Memory B cell (primary cell): ENCODE data around the gene PSPH.
"Not testable (repeated sequence)": the region's sequence is repeated elsewhere in the genome, so short reads cannot be mapped to it uniquely, and the experiment has no call there.

Experiments used
- ATAC-seq: fragments of 150-1000 bp; cut with Tn5 transposase; 2 replicates; pipeline ENCODE4 v1.10.0; 2021; ENCODE audit warnings: low read depth, mild to moderate bottlenecking, moderate library complexity
- DNase-seq, 2 donors: peaks; one replicate each; pipeline ENCODE4 v3.0.0; 2022; ENCODE audit warnings: low spot score in 2 of 2
- H3K27ac Mint-ChIP-seq: one replicate; pipeline ENCODE4 v1.8.0; 2022; ENCODE audit warnings: mild to moderate bottlenecking, moderate library complexity, mixed read lengths
- H3K27me3 Mint-ChIP-seq: one replicate; pipeline ENCODE4 v1.8.0; 2022; ENCODE audit warnings: mixed read lengths
- H3K36me3 Mint-ChIP-seq: one replicate; pipeline ENCODE4 v1.8.0; 2022; ENCODE audit warnings: mild to moderate bottlenecking, mixed read lengths
- H3K4me1 Mint-ChIP-seq: one replicate; pipeline ENCODE4 v1.8.0; 2022; ENCODE audit warnings: mixed read lengths
- H3K4me3 Mint-ChIP-seq: one replicate; pipeline ENCODE4 v1.8.0; 2022; ENCODE audit warnings: mild to moderate bottlenecking, moderate library complexity, mixed read lengths
- H3K9me3 Mint-ChIP-seq: one replicate; pipeline ENCODE4 v1.8.0; 2022; ENCODE audit warnings: mixed read lengths

PSPH gene

GRCh38 chr7:56079450-56080185, 28.4 kb upstream of the PSPH start:
- no peak overlapping the region for H3K27ac Mint-ChIP-seq
- no peaks in the 10 kb centered on the region for H3K27me3 Mint-ChIP-seq
- ATAC-seq (no peak), DNase-seq (no peak)
- no peaks in the 10 kb centered on the region for H3K4me1 Mint-ChIP-seq
- H3K9me3 Mint-ChIP-seq = no peaks in the 10 kb centered on the region
- no peak overlapping the region for H3K4me3 Mint-ChIP-seq
- peaks cover 12% of the 10 kb centered on the region for H3K36me3 Mint-ChIP-seq

- DNase-seq = no peak
- peaks cover 4% of the 10 kb centered on the region for H3K4me1 Mint-ChIP-seq
Measured at GRCh38 chr7:56078196-56078595, 27.0 kb upstream of the PSPH start.

DNA sequence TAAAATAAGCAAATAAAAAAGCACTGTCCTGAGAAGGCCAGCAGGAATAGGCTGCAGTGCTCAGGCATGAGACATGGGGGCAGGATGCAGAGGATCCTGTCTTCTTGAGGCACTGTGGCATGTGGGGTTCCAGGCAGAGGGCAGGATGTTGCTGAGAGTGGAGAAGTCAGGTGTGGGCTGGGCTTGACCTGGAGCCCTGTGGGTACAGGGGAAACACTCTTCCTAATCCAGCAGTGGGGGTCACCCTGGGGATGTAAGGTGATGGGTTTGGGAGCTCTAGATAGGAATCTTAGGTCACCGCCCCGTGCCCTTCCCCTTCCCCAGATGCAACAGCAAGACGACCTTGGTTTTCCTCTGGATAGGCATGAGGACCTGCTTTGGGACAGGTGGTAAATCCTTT, 26.4 kb upstream of the PSPH start:
- peaks cover 17% of the 10 kb centered on the region for H3K36me3 Mint-ChIP-seq
- no peak overlapping the region for H3K27ac Mint-ChIP-seq
- peaks cover 4% of the 10 kb centered on the region for H3K4me1 Mint-ChIP-seq
- no peak for DNase-seq
- no peak for ATAC-seq
- no peaks in the 10 kb centered on the region for H3K9me3 Mint-ChIP-seq
- no peaks in the 10 kb centered on the region for H3K27me3 Mint-ChIP-seq
- no peak overlapping the region for H3K4me3 Mint-ChIP-seq

More at GRCh38 chr7:56078196-56078595, 27.0 kb upstream of the PSPH start:
- H3K4me3 Mint-ChIP-seq = no peak overlapping the region
- H3K27me3 Mint-ChIP-seq = no peaks in the 10 kb centered on the region
- H3K36me3 Mint-ChIP-seq = peaks cover 15% of the 10 kb centered on the region
- ATAC-seq = no peak
- peak overlapping the region; percentile 55 for H3K27ac Mint-ChIP-seq
- no peaks in the 10 kb centered on the region for H3K9me3 Mint-ChIP-seq

- Mint-ChIP-seq H3K27me3 (no peaks in the 10 kb centered on the region), H3K4me1 (peaks cover 4% of the 10 kb centered on the region), H3K4me3 (no peak overlapping the region), H3K9me3 (no peaks in the 10 kb centered on the region), H3K27ac (no peak overlapping the region), H3K36me3 (peaks cover 18% of the 10 kb centered on the region)
- DNase-seq (peak; percentile 75), ATAC-seq (peak; percentile 91)
Measured at GRCh38 chr7:56074371-56074791, 23.1 kb upstream of the PSPH start.

DNA sequence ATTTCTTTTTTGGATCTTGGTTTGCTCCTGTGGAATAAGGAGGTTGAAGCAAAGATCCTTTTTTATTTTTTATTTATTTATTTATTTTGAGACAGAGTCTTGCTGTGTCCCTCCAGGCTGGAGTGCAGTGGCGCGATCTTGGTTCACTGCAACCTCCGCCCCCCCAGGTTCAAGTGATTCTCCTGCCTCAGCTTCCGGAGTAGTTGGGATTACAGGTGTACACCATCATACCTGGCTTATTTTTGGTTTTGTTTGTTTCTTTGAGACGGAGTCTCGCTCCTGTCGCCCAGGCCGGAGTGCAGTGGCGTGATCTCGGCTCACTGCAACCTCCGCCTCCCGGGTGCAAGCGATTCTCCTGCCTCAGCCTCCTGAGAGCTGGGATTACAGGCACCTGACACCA, 15.1 kb upstream of the PSPH start:
- not testable (repeated sequence) for DNase-seq, H3K27ac Mint-ChIP-seq
- H3K4me1 Mint-ChIP-seq = peaks cover 21% of the 10 kb centered on the region

GRCh38 chr7:56063882-56064625, 12.8 kb upstream of the PSPH start, which contains the start of gene SUMF2:
Gene SUMF2 (plus strand): TSS chr7:56064286. CDS start chr7:56064312, 26 bp downstream.
- Mint-ChIP-seq H3K36me3 (peaks cover 25% of the 10 kb centered on the region), H3K27ac (peak within 1 kb of the TSS; percentile 84), H3K4me1 (peaks cover 21% of the 10 kb centered on the region)

More for the DNA sequence above, 15.1 kb upstream of the PSPH start:
- peaks cover 29% of the 10 kb centered on the region for H3K36me3 Mint-ChIP-seq
- H3K9me3 Mint-ChIP-seq, H3K4me3 Mint-ChIP-seq, H3K27me3 Mint-ChIP-seq, ATAC-seq: not testable (repeated sequence)

DNA sequence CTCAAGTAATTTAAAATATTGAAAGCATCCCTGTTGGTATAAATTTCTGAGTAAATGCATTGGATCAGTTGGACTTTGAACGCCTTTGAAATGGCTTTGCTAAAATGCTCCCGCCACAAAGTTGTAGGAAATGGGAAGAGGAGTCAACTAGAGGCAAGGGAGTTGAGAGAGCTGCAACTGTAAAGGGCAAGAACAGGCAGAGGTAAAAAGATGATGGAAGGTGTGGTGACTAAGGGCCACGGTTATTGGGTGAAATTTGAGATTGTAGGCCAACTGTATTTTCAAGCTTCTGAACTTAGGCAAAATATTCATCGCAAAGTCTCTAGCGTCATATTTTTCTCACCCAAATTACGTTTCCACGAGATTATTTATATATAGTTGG, 12.2 kb upstream of the PSPH start:
- Mint-ChIP-seq H3K4me3 (peak overlapping the region; percentile 91), H3K4me1 (peaks cover 21% of the 10 kb centered on the region), H3K36me3 (peaks cover 19% of the 10 kb centered on the region), H3K9me3 (no peaks in the 10 kb centered on the region), H3K27me3 (no peaks in the 10 kb centered on the region), H3K27ac (peak overlapping the region; percentile 84)
- DNase-seq (no peak), ATAC-seq (no peak)

More at GRCh38 chr7:56063882-56064625, 12.8 kb upstream of the PSPH start, which contains the start of gene SUMF2:
- Mint-ChIP-seq H3K27me3 (no peaks in the 10 kb centered on the region), H3K9me3 (no peaks in the 10 kb centered on the region), H3K4me3 (peak within 1 kb of the TSS; percentile 91)
- DNase-seq (peak; percentile 89 to 91), ATAC-seq (peak; percentile 90)

DNA sequence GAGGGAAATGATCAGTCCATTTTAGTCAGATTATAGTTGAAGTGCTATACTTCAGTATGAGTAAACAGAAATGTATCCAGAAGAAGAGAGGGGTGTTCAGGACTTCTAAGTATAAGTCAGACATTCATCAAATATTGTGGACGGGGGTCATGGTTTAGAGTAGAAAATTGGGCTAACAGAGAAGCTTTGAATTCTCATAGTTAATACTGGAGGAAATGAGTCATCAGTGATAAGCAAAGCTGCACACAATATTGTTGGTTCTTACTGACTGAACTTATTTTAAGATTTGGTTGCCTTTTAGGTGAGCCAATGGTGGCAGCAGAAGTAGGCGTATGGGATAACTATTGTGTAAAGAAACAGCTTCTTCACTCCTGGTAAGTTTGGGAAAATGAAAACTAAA, 11.1 kb upstream of the PSPH start:
- peaks cover 18% of the 10 kb centered on the region for H3K36me3 Mint-ChIP-seq
- DNase-seq (no peak), ATAC-seq (no peak)
- no peaks in the 10 kb centered on the region for H3K27me3 Mint-ChIP-seq
- peak overlapping the region; percentile 15 for H3K4me3 Mint-ChIP-seq
- H3K4me1 Mint-ChIP-seq = peaks cover 21% of the 10 kb centered on the region
- H3K27ac Mint-ChIP-seq = peak overlapping the region; percentile 56
- H3K9me3 Mint-ChIP-seq = no peaks in the 10 kb centered on the region

- Mint-ChIP-seq H3K27me3 (no peaks in the 10 kb centered on the region), H3K4me3 (no peak overlapping the region), H3K27ac (peak overlapping the region; percentile 24), H3K4me1 (peaks cover 14% of the 10 kb centered on the region), H3K36me3 (peaks cover 8% of the 10 kb centered on the region), H3K9me3 (no peaks in the 10 kb centered on the region)
- DNase-seq (no peak), ATAC-seq (no peak)
Measured at GRCh38 chr7:56053993-56054392, 2.7 kb upstream of the PSPH start.

GRCh38 chr7:56053379-56053778, 2.1 kb upstream of the PSPH start:
- ATAC-seq = no peak
- no peaks in the 10 kb centered on the region for H3K27me3 Mint-ChIP-seq
- H3K27ac Mint-ChIP-seq = peak overlapping the region; percentile 94
- H3K9me3 Mint-ChIP-seq = no peaks in the 10 kb centered on the region
- DNase-seq = no peak
- no peak overlapping the region for H3K4me3 Mint-ChIP-seq
- H3K4me1 Mint-ChIP-seq = peaks cover 14% of the 10 kb centered on the region
- peaks cover 8% of the 10 kb centered on the region for H3K36me3 Mint-ChIP-seq

DNA sequence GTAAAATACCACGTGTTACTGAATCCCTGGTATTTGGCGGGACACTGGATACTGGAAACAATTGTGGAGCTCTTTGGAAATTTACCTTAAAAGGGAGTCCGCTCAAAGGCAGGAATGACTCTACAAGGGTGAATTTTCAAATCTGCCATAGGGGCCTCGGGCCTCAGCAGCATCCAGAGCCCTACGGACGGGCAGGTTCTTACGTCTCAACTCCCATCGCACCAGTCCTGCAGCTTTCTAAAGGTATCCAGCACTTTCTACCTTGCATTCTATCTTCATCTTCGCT, 248 bp downstream of the PSPH start:
- Mint-ChIP-seq H3K27me3 (no peaks in the 10 kb centered on the region), H3K4me1 (peaks cover 14% of the 10 kb centered on the region), H3K36me3 (peaks cover 3% of the 10 kb centered on the region), H3K27ac (peak overlapping the region; percentile 94), H3K9me3 (no peaks in the 10 kb centered on the region), H3K4me3 (peak overlapping the region; percentile 95)
- no peak for ATAC-seq
- no peak for DNase-seq

DNA sequence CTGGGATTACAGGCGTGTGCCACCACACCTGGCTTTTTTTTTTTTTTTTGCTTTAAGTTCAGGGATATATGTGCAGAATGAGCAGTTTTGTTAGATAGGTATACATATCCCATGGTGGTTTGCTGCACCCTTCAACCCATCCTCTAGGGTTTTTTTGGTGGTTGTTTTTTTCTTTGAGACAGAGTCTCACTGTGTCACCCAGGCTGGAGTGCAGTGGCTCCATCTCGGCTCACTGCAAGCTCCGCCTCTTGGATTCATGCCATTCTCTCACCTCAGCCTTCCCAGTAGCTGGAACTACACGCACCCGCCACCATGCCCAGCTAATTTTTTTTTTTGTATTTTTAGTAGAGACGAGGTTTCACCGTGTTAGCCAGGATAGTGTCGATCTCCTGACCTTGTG, 2.5 kb downstream of the PSPH start:
- H3K27me3 Mint-ChIP-seq, H3K27ac Mint-ChIP-seq, H3K4me3 Mint-ChIP-seq, H3K9me3 Mint-ChIP-seq, ATAC-seq, H3K36me3 Mint-ChIP-seq, DNase-seq: not testable (repeated sequence)
- peaks cover 12% of the 10 kb centered on the region for H3K4me1 Mint-ChIP-seq

- H3K36me3 Mint-ChIP-seq = no peaks in the 10 kb centered on the region
- H3K27ac Mint-ChIP-seq = no peak overlapping the region
- ATAC-seq (no peak), DNase-seq (no peak)
- peaks cover 12% of the 10 kb centered on the region for H3K4me1 Mint-ChIP-seq
- H3K27me3 Mint-ChIP-seq = no peaks in the 10 kb centered on the region
- no peaks in the 10 kb centered on the region for H3K9me3 Mint-ChIP-seq
- H3K4me3 Mint-ChIP-seq = no peak overlapping the region
Measured at GRCh38 chr7:56048245-56048644, 3.0 kb downstream of the PSPH start.

GRCh38 chr7:56047446-56048116, 3.7 kb downstream of the PSPH start:
- H3K27me3 Mint-ChIP-seq, ATAC-seq, H3K27ac Mint-ChIP-seq, H3K4me3 Mint-ChIP-seq, DNase-seq, H3K36me3 Mint-ChIP-seq, H3K9me3 Mint-ChIP-seq: not testable (repeated sequence)
- H3K4me1 Mint-ChIP-seq = peaks cover 12% of the 10 kb centered on the region
